HG03565 (cell line): ENCODE data around the gene AP2A2.

ENCODE experiments used
- ATAC-seq: cut with Tn5 transposase; IDR thresholded peaks from one replicate; pipeline ENCODE4 v1.9.1; 2021; ENCODE audit warnings: mild to moderate bottlenecking, moderate library complexity; ENCODE audit not compliant: unreplicated experiment

AP2A2 gene

DNA sequence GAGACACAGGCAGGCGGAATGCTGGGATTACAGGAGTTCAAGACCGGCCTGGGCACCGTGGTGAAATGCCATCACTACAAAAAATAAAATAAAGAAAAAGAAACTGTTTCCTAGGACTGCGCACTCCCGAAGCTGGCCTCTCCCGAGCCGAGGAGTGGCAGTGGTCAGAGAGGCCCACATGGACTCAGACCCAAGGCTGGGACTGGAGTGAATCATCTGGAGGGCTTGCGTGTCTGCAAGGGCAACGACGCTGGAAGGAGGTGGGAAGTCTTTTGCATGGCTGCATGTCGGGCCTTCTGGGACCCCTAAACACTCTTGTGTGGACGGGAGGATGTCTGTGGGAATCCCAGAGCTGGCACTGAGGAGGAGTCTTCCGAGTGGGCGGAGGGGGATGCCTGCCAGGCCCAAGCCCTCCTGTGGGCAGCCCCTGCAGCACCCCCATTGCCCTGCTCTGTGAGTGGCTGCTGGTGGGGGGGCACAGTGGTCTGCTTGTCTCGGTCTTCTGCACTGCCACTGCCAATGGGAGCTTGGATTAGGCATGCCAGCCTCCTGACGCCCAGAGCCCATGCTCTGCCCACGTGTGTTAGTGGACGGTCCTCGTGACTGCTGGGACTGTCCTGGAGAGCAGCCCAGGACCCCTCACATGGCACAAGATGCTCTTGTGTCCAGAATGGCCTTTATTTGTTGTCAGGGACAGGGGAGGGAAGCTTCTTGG, 1.8 kb upstream of the AP2A2 start:
- no peak for ATAC-seq

DNA sequence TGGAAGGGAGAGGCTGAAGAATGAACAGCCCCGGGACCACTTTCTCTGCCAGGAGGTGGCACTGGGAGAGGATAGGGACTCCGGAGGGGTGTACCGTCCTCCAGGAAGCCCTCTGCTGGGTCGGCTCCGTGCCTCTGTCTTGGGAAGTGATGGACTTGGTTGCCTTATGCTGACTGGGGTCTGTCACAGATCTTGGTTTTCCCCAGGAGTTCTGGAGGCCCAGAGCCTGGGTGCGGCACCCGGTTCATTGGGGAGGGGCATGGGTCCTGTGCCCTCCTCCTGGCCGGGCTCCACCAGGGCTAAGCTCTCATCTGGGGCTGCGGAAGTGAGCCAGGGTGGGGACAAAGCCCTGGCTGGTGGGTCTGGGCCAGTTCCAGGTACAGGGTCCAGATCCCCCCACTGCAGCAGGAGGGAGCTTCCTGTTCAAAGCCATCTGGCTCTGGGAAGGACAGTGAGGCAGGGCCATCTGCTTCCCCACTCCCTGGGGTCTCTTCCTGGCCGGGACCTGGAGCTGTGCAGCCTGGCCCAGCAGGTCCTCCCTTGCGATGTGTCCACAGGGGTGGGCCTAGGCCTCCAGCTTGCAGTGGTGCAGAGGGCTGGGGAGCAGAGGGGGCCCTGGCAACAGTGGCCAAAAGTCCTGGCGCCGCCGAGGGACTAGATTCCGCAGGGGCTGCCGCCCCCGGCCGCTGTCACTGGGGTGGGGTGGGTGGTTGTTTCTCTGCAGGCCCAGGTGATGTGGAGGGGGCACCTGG, 1.1 kb upstream of the AP2A2 start:
- ATAC-seq = no peak

DNA sequence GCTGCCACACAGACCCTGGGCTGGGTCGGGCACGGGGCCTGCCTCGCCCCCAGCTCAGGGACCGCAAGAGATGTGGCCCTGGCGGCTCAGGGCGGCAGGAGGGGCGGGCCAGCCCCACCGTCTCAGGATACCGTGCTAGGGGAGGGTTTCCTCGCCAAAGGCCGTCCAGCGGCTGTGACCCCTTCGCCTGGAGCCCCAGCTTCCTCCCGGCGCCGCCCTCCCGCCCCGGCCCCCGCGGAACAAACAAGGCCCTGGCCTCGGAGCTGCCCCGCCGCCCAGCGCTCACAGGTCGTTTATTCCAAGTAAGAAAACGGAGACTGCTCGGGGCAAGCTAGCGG, 543 bp upstream of the AP2A2 start:
- ATAC-seq = no peak

DNA sequence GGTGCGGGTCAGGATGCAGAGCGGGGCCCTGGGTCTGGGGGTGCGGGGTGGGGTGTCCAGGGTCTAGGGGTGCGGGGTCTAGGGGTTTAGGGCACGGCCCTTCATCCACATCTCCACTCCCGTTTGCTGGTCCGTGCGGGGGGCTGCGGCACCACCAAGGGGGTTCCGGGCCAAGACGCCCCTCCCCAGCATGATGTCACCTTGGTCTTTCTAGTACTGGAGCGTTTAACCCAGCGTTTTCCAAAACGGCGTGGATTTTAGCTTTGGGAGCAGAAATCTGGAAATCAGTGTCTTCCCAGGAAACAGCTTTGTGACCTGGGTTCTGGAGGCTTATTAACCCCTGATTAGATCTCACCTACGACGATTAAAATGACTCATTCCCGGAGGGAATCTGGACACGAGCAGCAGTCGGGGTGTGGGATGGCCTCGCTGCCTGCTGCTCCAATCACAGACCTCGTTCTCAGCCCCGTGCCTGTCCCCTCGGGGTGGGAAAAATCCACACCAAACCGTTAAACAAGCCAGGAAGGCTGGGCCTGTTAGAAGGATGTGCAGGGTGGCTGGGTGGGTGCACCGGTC, 759 bp downstream of the AP2A2 start:
- no peak for ATAC-seq

GRCh38 chr11:927871-928270, 2.2 kb downstream of the AP2A2 start:
- ATAC-seq = no peak

DNA sequence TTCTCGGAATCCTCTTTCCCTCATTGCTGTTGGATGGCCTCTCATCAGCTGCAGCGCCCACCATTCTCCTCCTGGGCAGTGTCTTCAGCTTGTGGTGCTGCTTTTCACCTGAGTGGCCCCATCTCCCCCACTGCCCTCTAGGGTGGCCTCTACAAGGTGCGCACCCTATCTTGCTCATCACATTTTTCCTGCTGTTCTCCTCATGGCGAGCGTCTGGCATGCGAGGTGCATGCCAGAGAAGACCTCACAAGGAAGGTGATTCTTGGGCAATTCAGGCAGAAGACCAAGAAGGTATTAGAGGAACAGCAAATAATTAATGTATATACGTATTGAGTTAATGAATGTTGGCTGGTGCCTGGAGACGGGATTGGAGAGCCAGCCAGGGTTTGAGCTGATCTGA, 3.1 kb downstream of the AP2A2 start:
- ATAC-seq = no peak

DNA sequence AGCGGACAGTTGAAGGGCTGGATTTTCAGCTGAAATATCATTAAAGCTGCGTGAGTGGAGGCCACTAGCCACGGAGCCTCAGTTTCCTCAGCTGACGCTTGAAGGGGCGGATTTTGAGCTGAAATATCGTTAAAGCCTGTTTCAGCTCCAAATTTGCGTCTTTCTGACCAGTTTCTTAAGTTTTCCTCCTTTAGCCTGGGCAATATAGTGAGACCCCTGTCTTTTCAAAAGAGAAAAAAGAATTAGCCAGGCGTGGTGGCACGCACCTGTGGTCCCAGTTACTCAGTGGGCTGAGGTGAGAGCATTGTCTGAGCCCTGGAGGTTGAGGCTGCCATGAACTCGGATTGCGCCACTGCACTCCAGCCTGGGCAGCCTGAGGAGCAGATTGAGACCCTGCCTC, 3.7 kb downstream of the AP2A2 start:
- no peak for ATAC-seq

DNA sequence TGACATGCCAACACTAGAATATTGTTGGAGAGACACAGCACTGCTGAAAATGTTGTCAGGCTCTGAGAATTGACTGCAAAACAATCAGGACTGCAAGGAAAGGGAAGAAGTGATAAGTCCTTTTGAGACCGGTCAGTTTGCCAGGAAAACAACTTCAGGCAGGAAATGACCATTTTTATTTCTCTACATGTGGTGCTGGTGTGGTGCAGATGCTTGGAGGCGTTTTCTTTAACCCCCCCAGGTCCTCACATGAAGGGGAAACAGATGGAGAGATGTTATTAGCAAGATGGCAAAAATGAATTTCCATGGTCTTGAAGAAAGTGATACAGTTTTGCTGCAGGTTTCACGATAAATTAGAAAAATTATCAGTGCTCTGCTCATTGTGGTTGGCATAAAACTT, 5.7 kb downstream of the AP2A2 start:
- no peak for ATAC-seq

DNA sequence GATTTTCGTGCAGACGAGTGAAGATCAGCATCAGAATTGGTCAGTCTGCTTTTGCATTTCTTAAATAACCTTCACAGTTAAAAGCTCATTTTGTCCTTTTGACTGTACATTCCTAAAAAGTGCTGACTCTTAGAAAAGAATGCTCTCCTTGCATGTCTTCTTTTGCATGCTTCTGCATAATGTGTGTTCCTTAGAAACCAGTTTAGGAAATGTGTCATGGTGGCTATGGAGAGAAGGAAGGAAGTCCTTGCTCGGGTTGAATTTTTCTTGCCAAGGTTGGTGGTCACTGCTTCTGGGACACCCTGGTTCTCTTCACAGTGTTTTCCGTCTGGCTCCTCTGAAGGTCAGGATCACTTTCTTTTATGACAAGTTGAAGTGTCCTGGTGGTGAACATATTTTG, 6.8 kb downstream of the AP2A2 start:
- no peak for ATAC-seq

DNA sequence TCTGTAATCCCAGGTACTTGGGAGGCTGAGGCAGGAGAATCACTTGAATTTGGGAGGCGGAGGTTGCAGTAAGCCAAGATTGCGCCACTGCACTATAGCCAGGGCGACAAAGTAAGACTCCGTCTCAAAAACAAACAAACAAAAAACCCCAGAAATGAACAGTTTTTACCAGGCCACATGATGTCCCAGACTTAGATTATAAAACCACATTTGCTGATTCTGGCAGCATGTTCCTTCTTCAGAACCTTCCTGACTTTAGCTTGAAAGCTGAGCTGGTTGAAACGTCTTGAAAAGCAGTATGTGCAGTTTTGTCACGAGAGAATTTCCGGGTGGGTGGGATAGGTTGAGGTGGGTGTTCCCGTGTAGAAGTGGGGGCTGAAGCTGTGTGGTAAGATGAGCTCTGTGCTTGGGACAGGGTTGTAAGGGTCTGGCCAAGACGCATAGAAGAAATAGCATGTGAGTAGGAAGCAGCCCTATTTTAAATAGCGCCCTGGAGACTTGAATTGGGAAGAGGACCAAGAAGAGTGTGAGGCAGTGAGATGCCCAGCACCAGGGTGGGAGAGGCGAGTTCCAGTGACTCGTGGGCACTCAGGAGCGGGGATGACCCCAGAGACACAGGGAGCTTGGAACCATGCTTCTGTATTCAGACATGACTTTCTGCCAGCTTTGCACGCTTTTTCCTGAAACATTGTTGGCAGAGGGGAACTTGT, 7.6 kb downstream of the AP2A2 start:
- ATAC-seq = no peak

- no peak for ATAC-seq
Measured at GRCh38 chr11:933936-934335, 8.3 kb downstream of the AP2A2 start.

DNA sequence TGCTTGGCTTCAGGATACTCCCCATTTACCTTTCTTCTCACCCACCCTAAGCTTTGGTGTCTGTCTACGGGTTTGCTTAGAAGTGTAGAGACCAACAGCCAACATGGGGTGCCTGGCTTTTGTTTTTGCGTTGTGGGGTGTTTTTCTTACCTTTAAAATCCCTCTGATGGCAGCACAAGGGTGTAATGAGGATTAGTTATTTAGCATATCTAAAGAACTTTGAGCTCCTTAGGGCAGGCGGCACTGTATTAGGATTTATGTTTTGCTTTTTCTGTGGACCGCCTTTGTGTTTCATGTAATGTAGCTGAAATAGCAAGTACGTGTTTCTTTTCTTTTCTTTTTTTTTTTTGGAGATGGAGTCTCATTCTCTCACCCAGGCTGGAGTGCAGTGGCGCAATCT, 8.9 kb downstream of the AP2A2 start:
- no peak for ATAC-seq

- no peak for ATAC-seq
Measured at GRCh38 chr11:936199-936598, 10.5 kb downstream of the AP2A2 start.

DNA sequence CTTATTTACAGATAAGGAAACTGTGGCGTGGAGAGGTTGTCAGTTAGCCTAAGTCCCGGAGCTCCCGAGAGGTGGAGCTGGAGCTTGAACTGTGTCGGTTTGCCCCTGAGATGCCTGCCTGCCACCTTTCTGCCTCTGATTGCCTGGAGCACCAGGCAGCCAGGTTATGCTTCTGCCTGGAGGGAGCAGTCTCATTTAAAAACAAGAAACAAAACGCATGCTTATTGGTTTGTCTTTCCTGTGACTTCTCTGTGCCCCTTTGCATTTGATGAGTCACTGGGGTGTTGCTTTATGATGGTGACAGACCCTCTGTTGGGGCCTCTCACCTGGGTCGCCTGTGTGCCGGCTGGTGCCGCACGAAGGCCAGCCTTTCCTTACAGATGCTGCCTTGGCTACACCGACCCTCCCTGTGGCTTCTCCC, 12.2 kb downstream of the AP2A2 start:
- no peak for ATAC-seq

DNA sequence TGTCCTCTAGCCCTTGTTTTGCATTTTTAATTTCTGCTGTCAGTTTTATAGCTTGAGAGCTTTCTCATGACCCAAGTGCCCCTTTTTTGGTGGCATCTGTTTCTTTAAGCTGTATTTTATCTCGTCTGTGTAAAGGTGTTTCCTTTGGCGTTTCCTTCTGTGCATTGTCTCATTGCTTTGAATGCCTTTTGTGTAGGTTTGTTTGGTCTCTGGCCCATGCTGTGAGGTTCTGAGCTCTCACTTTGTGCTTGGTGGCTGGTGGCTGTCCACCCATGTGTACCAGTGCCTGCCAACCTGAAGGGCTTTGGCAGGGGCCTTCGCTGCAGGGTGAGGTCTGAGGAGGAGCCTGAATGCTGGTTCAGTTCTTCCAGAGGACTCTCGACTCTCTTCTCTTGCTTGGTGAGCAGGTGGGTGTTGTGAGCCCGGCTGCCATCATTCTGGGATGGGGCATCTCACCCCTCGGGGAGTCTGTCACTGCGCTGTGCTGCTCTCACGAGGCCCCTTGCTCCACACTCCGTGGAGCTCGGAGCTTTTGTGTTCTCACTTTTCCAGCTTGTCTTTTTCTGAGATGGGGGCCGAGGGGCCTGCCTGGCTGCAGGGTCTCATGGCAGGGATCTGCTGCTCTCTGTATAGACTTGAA, 14.9 kb downstream of the AP2A2 start:
- no peak for ATAC-seq

DNA sequence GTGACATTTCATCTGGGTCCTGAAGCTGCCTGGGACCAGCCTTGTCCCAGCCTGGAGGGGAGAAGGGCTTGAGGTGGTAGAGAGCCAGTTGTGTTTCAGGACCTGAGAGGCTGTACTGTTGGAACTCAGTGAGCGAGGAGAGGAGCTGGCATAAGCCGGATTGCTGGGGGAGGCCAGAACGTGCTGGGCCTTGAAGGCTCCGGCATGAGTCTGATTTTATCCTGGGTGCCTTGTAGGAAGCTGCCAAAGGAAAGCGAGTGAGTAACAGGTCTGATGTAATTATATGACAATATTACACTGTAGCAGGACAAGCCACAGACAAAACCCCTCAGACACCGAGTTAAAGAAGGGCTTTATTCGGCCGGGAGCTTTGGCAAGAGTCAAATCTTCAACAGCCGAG, 17.2 kb downstream of the AP2A2 start:
- no peak for ATAC-seq

GRCh38 chr11:944711-945470, 19.2 kb downstream of the AP2A2 start:
- ATAC-seq = no peak

DNA sequence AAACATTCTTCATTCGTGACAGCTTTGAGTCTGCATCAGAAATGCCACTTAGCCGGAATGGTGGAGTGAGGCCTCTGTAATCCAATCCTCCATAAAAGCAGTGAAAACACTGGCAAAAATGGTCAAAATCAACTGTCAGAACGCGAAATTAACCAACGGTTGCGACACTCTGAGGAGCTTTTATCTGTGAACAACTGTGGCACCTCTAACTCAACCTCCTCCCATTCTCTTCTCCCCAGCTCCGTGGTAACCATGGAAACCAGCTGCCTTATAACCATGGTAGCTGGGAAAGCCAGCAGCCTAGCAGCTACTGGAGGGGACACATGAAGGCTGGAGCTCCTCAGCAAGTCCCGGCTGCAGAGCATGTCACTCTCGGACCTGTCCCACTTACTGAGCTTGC, 20.3 kb downstream of the AP2A2 start:
- no peak for ATAC-seq

GRCh38 chr11:947744-948143, 22.1 kb downstream of the AP2A2 start:
- ATAC-seq = no peak

DNA sequence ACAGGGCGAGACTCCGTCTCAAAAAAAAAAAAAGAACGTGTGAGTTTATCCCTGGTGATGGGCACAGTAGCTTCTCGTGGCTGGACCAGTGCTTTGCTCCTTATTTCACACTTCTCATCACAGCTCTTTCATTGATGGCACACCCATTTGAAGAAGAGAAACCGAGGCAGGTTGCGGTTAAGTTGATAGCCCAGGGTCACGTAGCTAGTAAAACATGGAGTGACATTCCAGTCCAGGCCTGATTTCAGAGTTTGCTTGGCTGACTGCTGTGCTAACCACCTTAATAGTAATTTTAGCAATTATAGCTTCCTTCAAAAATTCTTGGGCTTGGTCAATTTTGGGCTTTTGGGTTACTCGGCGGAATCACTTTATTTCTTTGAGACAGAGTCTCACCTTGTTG, 25.8 kb downstream of the AP2A2 start:
- ATAC-seq = no peak
